ENCODE results near the gene LTA4H. TPM values are rescaled to one million over a fixed set of nuclear protein-coding genes. Genes with fewer than 3 reads are reported as not detected.

LTA4H gene
- total RNA-seq, 4 donors from 2014 or later, result 52.9 to 121 (median 70.9) TPM

GRCh38 chr12:96060041-96060440 is 24.7 kb upstream of the LTA4H start:
- H3K36me3 ChIP-seq, result no peaks in the 10 kb centered on the region
- H3K27me3 ChIP-seq, result no peaks in the 10 kb centered on the region
- TF ChIP-seq POLR2A (IDR thresholded peaks at IDR 0.05), result no peak
- TF ChIP-seq, protein P1, sequence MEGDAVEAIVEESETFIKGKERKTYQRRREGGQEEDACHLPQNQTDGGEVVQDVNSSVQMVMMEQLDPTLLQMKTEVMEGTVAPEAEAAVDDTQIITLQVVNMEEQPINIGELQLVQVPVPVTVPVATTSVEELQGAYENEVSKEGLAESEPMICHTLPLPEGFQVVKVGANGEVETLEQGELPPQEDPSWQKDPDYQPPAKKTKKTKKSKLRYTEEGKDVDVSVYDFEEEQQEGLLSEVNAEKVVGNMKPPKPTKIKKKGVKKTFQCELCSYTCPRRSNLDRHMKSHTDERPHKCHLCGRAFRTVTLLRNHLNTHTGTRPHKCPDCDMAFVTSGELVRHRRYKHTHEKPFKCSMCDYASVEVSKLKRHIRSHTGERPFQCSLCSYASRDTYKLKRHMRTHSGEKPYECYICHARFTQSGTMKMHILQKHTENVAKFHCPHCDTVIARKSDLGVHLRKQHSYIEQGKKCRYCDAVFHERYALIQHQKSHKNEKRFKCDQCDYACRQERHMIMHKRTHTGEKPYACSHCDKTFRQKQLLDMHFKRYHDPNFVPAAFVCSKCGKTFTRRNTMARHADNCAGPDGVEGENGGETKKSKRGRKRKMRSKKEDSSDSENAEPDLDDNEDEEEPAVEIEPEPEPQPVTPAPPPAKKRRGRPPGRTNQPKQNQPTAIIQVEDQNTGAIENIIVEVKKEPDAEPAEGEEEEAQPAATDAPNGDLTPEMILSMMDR (IDR thresholded peaks at IDR 0.05), result no peak
- intact Hi-C loops (cut with DNase I; ENCODE audit: low total_unique reads), result loop anchor here (10.0 kb wide), 2 partner anchors 155 to 455 kb away; no protein-coding TSS in a partner anchor
- DNase-seq, result no peak
- H3K4me1 ChIP-seq, result no peaks in the 10 kb centered on the region
- no peak overlapping the region for H3K27ac ChIP-seq
- no peaks in the 10 kb centered on the region for H3K9me3 ChIP-seq
- no peak overlapping the region for H3K4me3 ChIP-seq

- intact Hi-C loops (cut with DNase I; ENCODE audit: low total_unique reads), result no loop called here
- Histone ChIP-seq H3K27ac (no peak overlapping the region), H3K27me3 (no peaks in the 10 kb centered on the region), H3K4me3 (no peak overlapping the region), H3K36me3 (no peaks in the 10 kb centered on the region), H3K9me3 (no peaks in the 10 kb centered on the region), H3K4me1 (no peaks in the 10 kb centered on the region)
- no peak for TF ChIP-seq POLR2A (IDR thresholded peaks at IDR 0.05)
- TF ChIP-seq, protein P1 (IDR thresholded peaks at IDR 0.05), result no peak
- no peak for DNase-seq
Measured at GRCh38 chr12:96057986-96058553, 22.7 kb upstream of the LTA4H start.

- DNase-seq, result no peak
- intact Hi-C loops (cut with DNase I; ENCODE audit: low total_unique reads), result no loop called here
- TF ChIP-seq POLR2A (IDR thresholded peaks at IDR 0.05), result no peak
- TF ChIP-seq, protein P1 (IDR thresholded peaks at IDR 0.05), result no peak
Measured at GRCh38 chr12:96056646-96057455, 21.5 kb upstream of the LTA4H start.

DNA sequence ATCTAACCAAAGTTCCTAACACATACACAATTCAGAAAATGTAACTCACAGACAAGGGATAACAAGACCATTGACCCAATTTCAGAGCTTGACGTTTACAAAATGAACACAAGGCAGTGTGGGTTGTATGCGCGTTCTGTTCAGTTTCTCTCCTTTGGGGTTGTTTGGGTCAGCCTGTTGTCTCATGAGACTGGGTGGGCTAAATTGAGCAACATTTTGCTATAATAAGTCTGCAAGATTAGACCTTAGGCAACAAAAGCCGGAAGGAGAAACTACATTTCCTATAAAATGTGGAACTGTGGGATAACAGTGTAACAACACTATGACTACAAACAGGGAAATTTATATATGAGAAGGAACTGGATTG is 18.8 kb upstream of the LTA4H start:
- no peaks in the 10 kb centered on the region for H3K9me3 ChIP-seq
- no peaks in the 10 kb centered on the region for H3K36me3 ChIP-seq
- H3K4me1 ChIP-seq, result no peaks in the 10 kb centered on the region
- peak overlapping the region in 1 of 2 donors; percentile 7 for H3K27ac ChIP-seq
- no peak overlapping the region for H3K4me3 ChIP-seq
- intact Hi-C loops (cut with DNase I; ENCODE audit: low total_unique reads), result no loop called here
- no peak for TF ChIP-seq POLR2A (IDR thresholded peaks at IDR 0.05)
- TF ChIP-seq, protein P1 (IDR thresholded peaks at IDR 0.05), result no peak
- no peaks in the 10 kb centered on the region for H3K27me3 ChIP-seq
- DNase-seq, result no peak

More at GRCh38 chr12:96056646-96057455, 21.5 kb upstream of the LTA4H start:
- Histone ChIP-seq H3K9me3 (no peaks in the 10 kb centered on the region), H3K4me1 (no peaks in the 10 kb centered on the region), H3K27ac (no peak overlapping the region), H3K4me3 (no peak overlapping the region), H3K27me3 (no peaks in the 10 kb centered on the region), H3K36me3 (no peaks in the 10 kb centered on the region)
